Cerebellar nuclear complex (tissue), 1 donor: ENCODE data around the gene D2HGDH.
"Not testable (repeated sequence)": the region's sequence is repeated elsewhere in the genome, so short reads cannot be mapped to it uniquely, and the experiment has no call there.

Experiments
- DNase-seq, 2 experiments: peaks; one replicate each; lab custom pipeline; 2025; lab: John Stamatoyannopoulos, UW

D2HGDH gene

DNA sequence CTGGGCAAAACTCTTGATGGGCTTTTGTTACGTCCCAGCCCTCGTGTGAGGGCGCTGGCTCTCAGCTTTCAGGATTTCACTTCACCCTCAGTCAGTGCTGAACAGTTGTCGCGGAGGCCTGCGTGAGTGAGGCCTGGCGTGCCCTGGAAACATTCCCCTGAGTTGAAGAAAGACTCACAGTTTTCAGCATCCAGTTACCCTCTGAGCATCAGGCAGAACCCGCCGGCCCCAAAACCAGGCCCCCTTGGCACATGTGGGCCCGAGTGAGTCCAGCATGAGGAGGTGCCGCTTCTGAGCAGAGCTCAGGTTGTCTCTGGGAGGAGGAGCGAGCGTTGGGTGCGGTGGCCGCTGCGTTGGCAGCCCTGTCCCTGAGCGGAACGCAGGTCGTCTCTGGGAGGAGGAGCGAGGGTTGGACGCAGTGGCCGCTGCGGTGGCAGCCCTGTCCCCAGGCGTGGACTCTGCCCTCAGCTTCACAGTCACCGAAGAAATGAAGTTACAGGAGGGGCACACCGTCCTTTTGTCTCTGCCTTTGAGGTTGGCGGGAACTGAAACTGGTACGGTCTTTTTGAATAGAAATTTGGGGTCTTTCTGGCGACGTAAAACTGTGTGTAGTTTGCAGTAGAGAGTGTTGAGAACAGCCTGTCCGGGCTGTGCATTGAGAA is 74.4 kb downstream of the D2HGDH start, which contains the start of gene NEU4:
NEU4 (plus strand) TSS at position 473 of the 662 bp plus-strand sequence. CDS start 5,292 bp downstream, outside the sequence.
- no peak for DNase-seq

GRCh38 chr2:241809383-241810306 is 75.2 kb downstream of the D2HGDH start:
- no peak for DNase-seq

- DNase-seq = no peak
These were observed 76.1 kb downstream of the D2HGDH start for GRCh38 chr2:241810307-241811200.

- DNase-seq = no peak
These were observed 76.9 kb downstream of the D2HGDH start for GRCh38 chr2:241811201-241811951.

- no peak for DNase-seq
These were observed 77.7 kb downstream of the D2HGDH start for GRCh38 chr2:241811952-241812729.

DNA sequence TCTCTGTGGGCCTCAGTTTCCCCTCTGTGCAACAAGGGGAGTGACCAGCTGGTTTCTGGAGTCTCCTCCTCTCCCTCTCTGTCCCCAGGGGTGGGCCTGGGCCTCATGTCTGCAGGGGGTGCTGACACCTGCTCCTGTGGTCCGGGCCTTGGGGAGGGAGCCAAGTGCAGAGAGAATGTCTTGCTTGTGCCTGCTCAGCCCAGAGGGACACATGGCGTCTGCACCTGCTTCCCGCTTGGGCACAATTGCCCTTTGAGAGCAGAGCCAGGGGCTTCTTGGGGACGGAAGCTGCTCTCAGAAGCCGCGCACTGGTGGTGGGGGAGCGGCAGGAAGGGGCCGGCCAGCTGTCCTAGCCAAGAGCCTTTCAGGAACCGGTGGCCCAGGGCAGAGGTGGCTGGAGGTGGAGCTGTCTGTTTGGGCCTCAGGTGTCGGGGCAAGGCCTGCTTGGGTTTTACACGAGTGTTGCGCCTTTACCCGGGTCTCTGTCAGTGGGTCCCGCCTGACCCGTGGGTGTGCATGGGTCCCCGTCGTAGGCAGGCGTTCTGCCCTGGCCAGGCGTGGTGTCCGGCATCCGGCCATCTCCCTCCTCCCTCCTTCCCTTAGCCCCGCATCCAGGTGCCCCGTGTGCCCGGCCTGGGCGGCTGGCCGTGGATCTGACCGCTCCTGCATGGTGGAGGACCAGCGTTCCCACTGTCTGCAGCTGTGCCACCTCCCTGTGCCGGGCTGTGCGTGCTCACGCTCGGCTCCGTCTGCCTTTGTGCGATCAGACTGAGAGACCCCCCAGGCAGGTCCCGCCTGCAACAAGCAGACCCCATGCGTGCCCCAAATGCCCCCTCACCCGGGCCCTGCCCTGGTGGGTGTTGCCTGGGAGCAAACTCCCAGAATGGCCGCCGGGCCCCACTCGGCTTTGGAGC is 78.6 kb downstream of the D2HGDH start:
- no peak for DNase-seq

DNA sequence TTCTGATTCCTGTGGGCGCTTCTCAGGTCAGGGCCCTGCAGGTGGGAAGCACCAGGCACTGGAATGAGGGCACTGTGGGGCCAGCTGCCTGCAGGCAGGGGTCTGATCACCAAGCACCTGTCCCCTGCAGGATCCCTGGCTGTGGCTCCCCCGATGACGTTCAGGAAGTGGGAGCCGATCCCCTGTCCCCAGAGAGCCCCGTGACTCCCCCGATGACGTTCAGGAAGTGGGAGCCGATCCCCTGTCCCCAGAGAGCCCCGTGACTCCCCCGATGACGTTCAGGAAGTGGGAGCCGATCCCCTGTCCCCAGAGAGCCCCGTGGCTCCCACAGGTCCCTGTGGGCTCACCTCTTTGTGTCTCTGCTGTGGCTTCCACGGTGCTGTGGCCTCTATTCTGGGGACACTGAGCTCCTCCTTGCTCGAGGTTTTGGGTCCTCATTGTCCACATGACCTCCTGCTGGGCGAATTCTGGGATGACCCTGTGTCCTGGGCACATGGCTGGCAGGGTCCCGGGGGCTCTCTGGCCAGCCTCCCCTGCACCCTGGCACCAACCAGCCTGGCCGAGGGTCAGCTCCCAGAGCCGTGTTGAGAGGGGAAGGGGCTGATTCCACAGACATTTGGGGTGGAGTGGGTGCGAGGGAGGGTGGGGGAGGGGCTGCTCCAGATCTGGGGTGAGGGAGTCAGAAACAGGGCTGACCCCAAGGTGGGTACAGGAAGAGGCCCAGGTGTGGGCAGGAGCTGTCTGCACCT is 79.4 kb downstream of the D2HGDH start:
- no peak for DNase-seq

GRCh38 chr2:241814393-241814642 is 79.9 kb downstream of the D2HGDH start:
- no peak for DNase-seq

- no peak for DNase-seq
These were observed 80.4 kb downstream of the D2HGDH start for GRCh38 chr2:241814643-241815476.

GRCh38 chr2:241815477-241816430 is 81.3 kb downstream of the D2HGDH start:
- no peak for DNase-seq

DNA sequence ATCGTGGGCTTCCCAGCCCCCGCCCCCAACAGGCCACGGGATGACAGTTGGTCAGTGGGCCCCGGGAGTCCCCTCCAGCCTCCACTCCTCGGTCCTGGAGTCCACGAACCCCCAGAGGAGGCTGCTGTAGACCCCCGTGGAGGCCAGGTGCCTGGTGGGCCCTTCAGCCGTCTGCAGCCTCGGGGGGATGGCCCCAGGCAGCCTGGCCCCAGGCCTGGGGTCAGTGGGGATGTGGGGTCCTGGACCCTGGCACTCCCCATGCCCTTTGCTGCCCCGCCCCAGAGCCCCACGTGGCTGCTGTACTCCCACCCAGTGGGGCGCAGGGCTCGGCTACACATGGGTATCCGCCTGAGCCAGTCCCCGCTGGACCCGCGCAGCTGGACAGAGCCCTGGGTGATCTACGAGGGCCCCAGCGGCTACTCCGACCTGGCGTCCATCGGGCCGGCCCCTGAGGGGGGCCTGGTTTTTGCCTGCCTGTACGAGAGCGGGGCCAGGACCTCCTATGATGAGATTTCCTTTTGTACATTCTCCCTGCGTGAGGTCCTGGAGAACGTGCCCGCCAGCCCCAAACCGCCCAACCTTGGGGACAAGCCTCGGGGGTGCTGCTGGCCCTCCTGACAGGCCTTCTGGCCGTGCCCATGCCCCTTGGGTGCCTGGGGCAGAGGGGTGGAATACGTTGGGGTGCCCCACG is 82.1 kb downstream of the D2HGDH start:
- no peak for DNase-seq

DNA sequence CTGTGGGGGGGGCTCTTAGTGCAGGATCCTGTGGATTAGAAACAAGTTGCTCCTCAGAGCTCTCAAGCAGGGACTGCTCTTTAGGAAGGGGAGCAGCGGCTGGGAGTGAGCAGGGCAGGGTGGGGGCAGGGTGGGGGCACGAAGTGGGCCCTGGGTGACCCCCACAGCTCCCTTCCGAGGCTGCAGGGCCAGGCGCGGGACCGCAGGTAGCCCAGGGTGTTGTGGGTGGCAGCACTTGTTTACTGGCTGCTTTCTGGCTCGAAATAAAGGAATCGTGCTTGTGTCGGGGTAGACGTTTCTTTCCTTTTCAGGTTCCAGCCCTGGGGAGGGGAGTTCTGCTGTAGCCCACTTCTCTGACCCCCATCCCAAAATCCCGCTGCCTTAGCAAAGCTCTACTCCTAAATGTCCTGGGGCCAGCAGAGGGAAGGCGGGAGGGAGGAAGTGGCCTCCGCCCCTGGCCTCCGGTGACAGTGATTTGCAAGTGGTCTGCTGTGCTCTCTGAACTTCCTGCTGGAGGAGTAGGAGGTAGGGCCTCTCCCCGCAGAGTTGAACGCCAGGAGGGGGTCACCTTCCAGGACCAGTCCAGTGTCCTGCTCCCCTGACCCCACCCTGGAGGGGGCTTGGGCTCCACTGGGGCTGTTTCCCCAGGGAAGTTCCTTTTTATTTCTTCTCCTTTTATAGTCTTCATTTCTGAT is 82.8 kb downstream of the D2HGDH start:
- DNase-seq = no peak

GRCh38 chr2:241817821-241818215 is 83.4 kb downstream of the D2HGDH start:
- not testable (repeated sequence) for DNase-seq
